Esophagus muscularis mucosa (tissue), 4 donors: ENCODE data around the gene BANK1.

Experiments
- CTCF ChIP-seq, 3 experiments: fragments of 200-600 bp in 2 of 3; fragments of 450-650 bp in 1 of 3; sonication (generic) in 2 of 3; IDR thresholded peaks; one replicate each; pipeline ENCODE4 v1.5.1; 2017 to 2019; ENCODE audit warnings: antibody characterized with exemption in 3 of 3, mild to moderate bottlenecking in 2 of 3, moderate library complexity in 1 of 3
- EP300 ChIP-seq: sonication (generic); formaldehyde crosslinking; IDR thresholded peaks from one replicate; pipeline ENCODE4 v1.6.1; 2017; ENCODE audit warnings: antibody characterized with exemption
- POLR2A ChIP-seq: fragments of 450-650 bp; IDR thresholded peaks from one replicate; pipeline ENCODE4 v1.6.1; 2017; ENCODE audit warnings: antibody characterized with exemption, moderate library complexity, mild to moderate bottlenecking, low read depth
- POLR2AphosphoS5 ChIP-seq, 2 donors: sonication (generic); formaldehyde crosslinking; IDR thresholded peaks; one replicate each; pipeline ENCODE4 v1.6.1; 2017; ENCODE audit warnings: antibody characterized with exemption in 2 of 2

DNA sequence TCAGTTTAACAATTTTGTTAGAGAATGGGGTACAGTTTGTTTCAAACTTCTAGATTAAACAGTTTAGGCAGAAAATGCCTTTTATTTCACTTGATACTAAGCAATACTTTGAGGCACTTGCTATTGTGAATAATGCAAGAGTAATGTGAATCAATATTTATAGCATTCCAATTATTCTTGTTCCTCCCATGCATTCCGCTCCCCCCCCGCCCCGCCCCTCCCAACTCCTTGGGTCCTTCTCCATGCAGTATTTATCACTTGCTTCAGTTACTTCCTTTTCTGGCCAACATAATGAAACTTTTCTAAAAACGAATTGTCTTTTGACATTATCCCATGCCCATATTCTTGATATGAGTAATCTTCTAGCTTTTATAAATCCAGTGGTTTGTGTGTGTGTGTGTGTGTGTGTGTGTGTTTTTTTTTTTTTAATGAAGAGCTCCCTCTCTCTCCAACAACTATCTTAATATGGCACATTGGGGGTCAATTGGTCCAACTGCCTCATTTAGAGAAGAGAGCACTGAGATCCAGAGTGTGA is 1.6 kb downstream of the BANK1 start:
- TF ChIP-seq CTCF (IDR thresholded peaks at IDR 0.05) (no peak), POLR2A (no peak), POLR2AphosphoS5 (IDR thresholded peaks at IDR 0.05) (no peak), EP300 (no peak)
